Testis (tissue), 2 donors: ENCODE data around the gene CIB1.

Experiments
- POLR2A ChIP-seq: fragments of 450-650 bp; IDR thresholded peaks from one replicate; pipeline ENCODE4 v1.6.1; 2017; ENCODE audit warnings: antibody characterized with exemption, mild to moderate bottlenecking, moderate library complexity
- TF ChIP-seq, protein P1 (sequence below), 3 experiments: fragments of 450-650 bp in 2 of 3; fragments of 200-600 bp in 1 of 3; sonication (generic) in 1 of 3; IDR thresholded peaks; one replicate each; pipeline ENCODE4 v1.5.1; 2016 to 2019; ENCODE audit warnings: antibody characterized with exemption in 3 of 3, mild to moderate bottlenecking in 2 of 3, moderate library complexity in 1 of 3

DNA sequence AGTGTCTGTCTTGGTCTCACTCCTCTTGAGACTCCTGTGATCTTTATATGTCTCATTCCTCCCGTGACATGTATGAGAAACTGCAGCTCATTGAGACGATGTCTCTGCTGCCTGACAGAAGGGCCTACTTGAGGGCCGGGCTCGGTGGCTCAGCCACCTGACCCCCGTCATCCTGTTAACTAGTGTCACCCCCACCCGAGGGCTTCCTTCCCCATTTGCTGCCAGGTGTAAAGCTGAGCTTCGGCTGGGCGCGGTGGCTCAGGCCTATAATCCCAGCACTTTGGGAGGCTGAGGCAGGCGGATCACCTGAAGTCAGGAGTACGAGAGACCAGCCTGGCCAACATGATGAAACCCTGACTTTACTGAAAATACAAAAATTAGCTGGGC lies 19.9 kb downstream of the CIB1 start:
- TF ChIP-seq, protein P1, sequence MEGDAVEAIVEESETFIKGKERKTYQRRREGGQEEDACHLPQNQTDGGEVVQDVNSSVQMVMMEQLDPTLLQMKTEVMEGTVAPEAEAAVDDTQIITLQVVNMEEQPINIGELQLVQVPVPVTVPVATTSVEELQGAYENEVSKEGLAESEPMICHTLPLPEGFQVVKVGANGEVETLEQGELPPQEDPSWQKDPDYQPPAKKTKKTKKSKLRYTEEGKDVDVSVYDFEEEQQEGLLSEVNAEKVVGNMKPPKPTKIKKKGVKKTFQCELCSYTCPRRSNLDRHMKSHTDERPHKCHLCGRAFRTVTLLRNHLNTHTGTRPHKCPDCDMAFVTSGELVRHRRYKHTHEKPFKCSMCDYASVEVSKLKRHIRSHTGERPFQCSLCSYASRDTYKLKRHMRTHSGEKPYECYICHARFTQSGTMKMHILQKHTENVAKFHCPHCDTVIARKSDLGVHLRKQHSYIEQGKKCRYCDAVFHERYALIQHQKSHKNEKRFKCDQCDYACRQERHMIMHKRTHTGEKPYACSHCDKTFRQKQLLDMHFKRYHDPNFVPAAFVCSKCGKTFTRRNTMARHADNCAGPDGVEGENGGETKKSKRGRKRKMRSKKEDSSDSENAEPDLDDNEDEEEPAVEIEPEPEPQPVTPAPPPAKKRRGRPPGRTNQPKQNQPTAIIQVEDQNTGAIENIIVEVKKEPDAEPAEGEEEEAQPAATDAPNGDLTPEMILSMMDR (IDR thresholded peaks at IDR 0.05): no peak
- TF ChIP-seq POLR2A: no peak
